Measurements from ENCODE around the gene ELMO1. TPM values are rescaled to one million over a fixed set of nuclear protein-coding genes. Genes with fewer than 3 reads are reported as not detected.

Gene ELMO1
- total and polyA plus RNA-seq, 4 donors, result 10.1 to 183 (median 34.4) TPM

- Histone ChIP-seq H3K4me3 (no peak overlapping the region), H3K27ac (ENCODE audit: low read depth in 1 of 2, low read length in 1 of 2) (no peak overlapping the region), H3K9me3 (ENCODE audit: control insufficient read depth in 4 of 4, insufficient read depth in 3 of 4, low read length in 3 of 4) (no peaks in the 10 kb centered on the region), H3K9ac (ENCODE audit: insufficient read depth in 1 of 2, low read length in 2 of 2) (no peak overlapping the region), H3K27me3 (ENCODE audit: control insufficient read depth in 3 of 3, insufficient read depth in 3 of 3, low read length in 2 of 3) (no peaks in the 10 kb centered on the region), H3K4me1 (ENCODE audit: control insufficient read depth in 5 of 5, insufficient read depth in 5 of 5, low read length in 5 of 5) (peaks cover 4 to 23% (median 13%) of the 10 kb centered on the region in 5 donors), H3K36me3 (ENCODE audit: control insufficient read depth in 4 of 4, insufficient read depth in 4 of 4, low read length in 4 of 4) (peaks cover 0 to 1% (median 0%) of the 10 kb centered on the region in 4 donors)
- DNase-seq (no peak), ATAC-seq (ENCODE audit: insufficient read depth, low FRiP score) (no peak)
- 32 to 61% methylated on average over 8 of the region's 8 CpGs for WGBS, 2 donors
- TF ChIP-seq, protein P1, sequence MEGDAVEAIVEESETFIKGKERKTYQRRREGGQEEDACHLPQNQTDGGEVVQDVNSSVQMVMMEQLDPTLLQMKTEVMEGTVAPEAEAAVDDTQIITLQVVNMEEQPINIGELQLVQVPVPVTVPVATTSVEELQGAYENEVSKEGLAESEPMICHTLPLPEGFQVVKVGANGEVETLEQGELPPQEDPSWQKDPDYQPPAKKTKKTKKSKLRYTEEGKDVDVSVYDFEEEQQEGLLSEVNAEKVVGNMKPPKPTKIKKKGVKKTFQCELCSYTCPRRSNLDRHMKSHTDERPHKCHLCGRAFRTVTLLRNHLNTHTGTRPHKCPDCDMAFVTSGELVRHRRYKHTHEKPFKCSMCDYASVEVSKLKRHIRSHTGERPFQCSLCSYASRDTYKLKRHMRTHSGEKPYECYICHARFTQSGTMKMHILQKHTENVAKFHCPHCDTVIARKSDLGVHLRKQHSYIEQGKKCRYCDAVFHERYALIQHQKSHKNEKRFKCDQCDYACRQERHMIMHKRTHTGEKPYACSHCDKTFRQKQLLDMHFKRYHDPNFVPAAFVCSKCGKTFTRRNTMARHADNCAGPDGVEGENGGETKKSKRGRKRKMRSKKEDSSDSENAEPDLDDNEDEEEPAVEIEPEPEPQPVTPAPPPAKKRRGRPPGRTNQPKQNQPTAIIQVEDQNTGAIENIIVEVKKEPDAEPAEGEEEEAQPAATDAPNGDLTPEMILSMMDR (IDR thresholded peaks at IDR 0.05; ENCODE audit: control extremely low read depth, extremely low read depth), result no peak
These were observed 98.6 kb downstream of the ELMO1 start for GRCh38 chr7:37349979-37350590.

- Histone ChIP-seq H3K27ac (ENCODE audit: low read depth in 1 of 2, low read length in 1 of 2) (no peak overlapping the region), H3K27me3 (ENCODE audit: control insufficient read depth in 3 of 3, insufficient read depth in 3 of 3, low read length in 2 of 3) (no peaks in the 10 kb centered on the region), H3K4me3 (no peak overlapping the region), H3K36me3 (ENCODE audit: control insufficient read depth in 4 of 4, insufficient read depth in 4 of 4, low read length in 4 of 4) (peaks cover 0 to 1% (median 0%) of the 10 kb centered on the region in 4 donors), H3K4me1 (ENCODE audit: control insufficient read depth in 5 of 5, insufficient read depth in 5 of 5, low read length in 5 of 5) (peaks cover 2 to 18% (median 8%) of the 10 kb centered on the region in 5 donors), H3K9ac (ENCODE audit: insufficient read depth in 1 of 2, low read length in 2 of 2) (no peak overlapping the region), H3K9me3 (ENCODE audit: control insufficient read depth in 4 of 4, insufficient read depth in 3 of 4, low read length in 3 of 4) (no peaks in the 10 kb centered on the region)
- TF ChIP-seq, protein P1 (IDR thresholded peaks at IDR 0.05; ENCODE audit: control extremely low read depth, extremely low read depth), result no peak
- 53 to 73% methylated on average over 4 of the region's 4 CpGs for WGBS, 2 donors
- peak; percentile 76 to 94 (median 88) for DNase-seq
- no peak for ATAC-seq (ENCODE audit: insufficient read depth, low FRiP score)
These were observed 99.7 kb downstream of the ELMO1 start for GRCh38 chr7:37348982-37349381.

DNA sequence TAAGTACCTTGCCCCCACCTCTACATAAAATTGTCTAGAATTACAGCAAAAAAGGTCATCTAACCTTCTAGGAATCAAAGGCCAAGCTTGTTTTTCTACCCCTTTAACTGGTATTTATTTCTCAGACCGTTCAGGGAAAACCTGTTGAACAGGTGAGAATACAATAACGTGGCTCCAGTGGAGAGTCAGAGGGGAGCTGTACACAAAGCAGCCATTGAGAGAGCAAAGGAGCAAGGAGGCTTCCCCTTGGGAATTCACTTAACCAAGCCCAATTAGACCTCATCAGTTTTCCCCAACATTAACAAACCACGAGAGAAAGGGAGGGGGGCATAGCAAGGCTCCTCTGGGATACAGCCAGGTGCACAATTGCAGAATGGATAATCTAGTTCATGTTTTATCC, 101.9 kb downstream of the ELMO1 start:
- Histone ChIP-seq H3K4me1 (ENCODE audit: control insufficient read depth in 5 of 5, insufficient read depth in 5 of 5, low read length in 5 of 5) (peaks cover 0 to 18% (median 8%) of the 10 kb centered on the region in 5 donors), H3K27me3 (ENCODE audit: control insufficient read depth in 3 of 3, insufficient read depth in 3 of 3, low read length in 2 of 3) (no peaks in the 10 kb centered on the region), H3K36me3 (ENCODE audit: control insufficient read depth in 4 of 4, insufficient read depth in 4 of 4, low read length in 4 of 4) (peaks cover 0 to 5% (median 2%) of the 10 kb centered on the region in 4 donors), H3K27ac (ENCODE audit: low read depth in 1 of 2, low read length in 1 of 2) (no peak overlapping the region), H3K9me3 (ENCODE audit: control insufficient read depth in 4 of 4, insufficient read depth in 3 of 4, low read length in 3 of 4) (no peaks in the 10 kb centered on the region), H3K9ac (ENCODE audit: insufficient read depth in 1 of 2, low read length in 2 of 2) (no peak overlapping the region), H3K4me3 (no peak overlapping the region)
- ATAC-seq (ENCODE audit: insufficient read depth, low FRiP score) (no peak), DNase-seq (peak in 1 of 3 donors; percentile 53)
- TF ChIP-seq, protein P1 (IDR thresholded peaks at IDR 0.05; ENCODE audit: control extremely low read depth, extremely low read depth), result no peak
- WGBS, 2 donors, result 71 to 85% methylated on average over 3 of the region's 3 CpGs

Measured in lung (tissue), 12 donors.